LHCN-M2 (cell line): ENCODE data around the gene GOLGB1. TPM values are rescaled to one million over a fixed set of nuclear protein-coding genes. Genes with fewer than 3 reads are reported as not detected.
A peak's percentile ranks its signal among the peaks of the same experiment; 100 is the strongest.
"Not testable (repeated sequence)": the region's sequence is repeated elsewhere in the genome, so short reads cannot be mapped to it uniquely, and the experiment has no call there.

Experiments used
- DNase-seq: peaks from one replicate; pipeline ENCODE4 v3.0.0-alpha.2; 2012; ENCODE audit warnings: low read depth
- total RNA-seq: library from RNA; depleted of rRNA; stranded (reverse); fragments of >200 nt; gene quantifications from 2 replicates; pipeline ENCODE4 v1.2.3, GENCODE V29; 2014

Gene GOLGB1
- total RNA-seq, 1 experiment from 2014 or later = 23.1 TPM

DNA sequence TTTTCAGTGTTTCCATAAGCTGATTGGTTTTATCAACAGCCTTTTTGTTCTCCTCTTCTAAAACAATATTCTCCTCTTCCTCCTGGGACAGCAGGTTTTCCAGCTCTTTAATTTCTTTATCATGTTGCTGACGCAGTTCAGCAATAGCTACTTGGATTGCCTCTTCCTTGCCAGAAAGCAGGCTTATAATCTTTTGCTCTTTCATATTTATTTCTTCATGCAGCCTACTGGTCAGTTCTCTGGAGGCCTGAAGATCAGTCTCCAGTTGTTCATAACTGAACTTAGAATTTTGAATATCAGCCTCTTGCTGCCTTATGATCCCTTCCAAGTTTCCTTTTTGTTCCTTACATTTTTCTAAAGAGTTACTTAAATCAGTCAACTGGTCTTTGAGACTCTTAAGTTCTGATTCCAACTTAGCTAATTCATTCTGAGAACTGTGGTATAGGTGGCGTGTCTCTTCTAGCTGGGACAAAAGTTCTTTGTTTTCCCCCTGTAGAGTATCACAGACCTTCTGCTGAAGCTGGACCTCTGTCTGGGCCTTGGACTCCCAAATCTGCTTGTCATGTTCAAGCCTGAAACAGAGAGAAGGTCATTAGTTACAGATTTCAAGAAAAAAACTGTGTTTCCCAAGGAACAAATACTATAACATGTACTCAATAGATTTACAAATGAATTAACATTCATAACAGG is 57.4 kb downstream of the GOLGB1 start:
- no peak for DNase-seq

DNA sequence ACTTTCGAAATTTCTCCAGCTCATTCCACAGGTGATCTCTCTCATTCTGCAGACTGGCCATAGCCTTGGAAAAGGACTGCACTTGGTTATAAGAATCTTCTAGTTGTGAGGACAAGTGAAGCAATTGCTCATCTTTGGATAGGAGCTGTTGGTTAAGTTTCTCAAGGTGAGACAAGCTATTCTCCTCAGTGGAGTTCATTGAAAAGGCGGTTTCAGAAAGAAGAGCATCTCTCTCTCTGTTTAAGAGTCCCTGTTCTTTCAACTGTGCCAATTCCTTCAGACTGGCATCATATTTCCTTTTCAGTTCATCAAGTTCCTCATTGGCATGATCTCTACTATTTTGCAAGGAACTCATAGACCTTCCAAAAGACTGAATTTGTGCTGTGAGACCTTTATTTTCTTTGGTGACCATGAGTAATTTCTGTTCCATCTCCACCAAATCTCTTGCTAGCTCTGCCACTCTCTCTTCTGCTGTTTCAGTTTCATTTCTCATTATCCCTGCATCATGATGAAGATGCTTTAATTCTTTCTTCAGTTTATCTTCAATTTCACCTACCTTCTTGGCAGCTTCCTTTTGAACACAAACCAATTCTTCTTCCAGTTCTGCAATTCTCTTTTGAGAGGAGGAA is 58.6 kb downstream of the GOLGB1 start:
- DNase-seq = no peak

DNA sequence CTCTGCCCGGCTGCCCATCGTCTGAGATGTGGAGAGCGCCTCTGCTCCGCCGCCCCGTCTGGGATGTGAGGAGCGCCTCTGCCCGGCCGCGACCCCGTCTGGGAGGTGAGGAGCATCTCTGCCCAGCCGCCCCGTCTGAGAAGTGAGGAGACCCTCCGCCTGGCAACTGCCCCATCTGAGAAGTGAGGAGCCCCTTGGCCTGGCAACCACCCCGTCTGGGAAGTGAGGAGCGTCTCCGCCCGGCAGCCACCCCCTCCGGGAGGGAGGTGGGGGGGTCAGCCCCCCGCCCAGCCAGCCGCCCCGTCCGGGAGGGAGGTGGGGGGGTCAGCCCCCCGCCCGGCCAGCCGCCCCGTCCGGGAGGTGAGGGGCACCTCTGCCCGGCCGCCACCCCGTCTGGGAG is 60.8 kb downstream of the GOLGB1 start:
- not testable (repeated sequence) for DNase-seq

DNA sequence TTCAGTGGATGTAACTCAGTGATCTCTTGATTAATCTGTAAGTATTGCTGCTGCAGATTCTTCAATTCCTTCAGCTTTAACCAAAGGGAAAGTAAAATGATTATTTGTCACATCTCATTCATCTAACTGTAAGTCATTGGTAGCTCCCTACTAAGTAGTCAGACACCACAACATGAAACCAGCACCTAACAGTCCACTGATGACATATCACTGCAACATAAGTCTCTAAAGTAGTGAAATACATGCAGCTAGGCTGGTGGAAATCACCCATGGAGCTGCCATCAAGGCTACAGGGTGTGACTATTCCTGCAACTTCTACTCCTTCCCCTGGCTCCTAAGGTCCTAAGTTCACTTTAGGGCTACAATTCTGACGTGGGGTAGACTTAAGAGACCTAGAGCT is 67.7 kb downstream of the GOLGB1 start:
- DNase-seq = no peak

DNA sequence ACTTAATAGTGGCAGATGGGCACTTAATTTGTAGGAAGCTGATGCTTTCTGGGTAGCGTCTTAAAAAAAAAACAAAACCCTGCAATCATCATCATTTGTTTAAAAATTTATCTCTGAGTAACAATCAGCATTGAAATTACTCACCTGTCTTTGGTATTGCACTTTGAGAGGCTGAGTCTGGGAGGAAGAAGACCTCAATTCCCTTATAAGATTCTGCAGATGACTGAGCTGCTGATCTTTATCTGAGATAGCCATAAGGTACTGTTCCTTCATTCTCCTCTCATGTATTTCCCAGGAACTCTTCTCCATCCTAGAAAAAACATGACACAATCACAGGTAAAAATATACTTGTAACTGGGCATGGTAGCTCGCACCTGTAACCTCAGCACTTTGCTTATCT is 72.4 kb downstream of the GOLGB1 start:
- DNase-seq = no peak

DNA sequence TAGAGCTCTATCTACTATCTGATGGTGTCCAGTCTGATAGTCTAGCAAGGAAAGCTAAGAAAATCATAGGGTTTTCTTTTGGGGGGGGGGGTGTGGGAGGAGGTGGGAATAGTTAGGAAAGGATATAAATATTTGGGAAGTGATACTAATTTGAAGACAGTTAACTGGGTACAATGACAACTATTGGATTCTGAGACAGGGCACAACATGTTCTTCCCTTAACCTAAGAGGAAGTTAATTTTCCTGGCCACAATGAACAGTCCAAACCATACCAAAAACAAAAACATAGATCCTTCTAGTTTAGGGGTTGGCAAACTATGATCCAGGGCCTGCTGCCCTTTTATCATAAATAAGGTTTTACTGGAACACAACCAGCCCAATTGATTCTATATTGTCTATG is 78.9 kb downstream of the GOLGB1 start:
- DNase-seq = no peak

DNA sequence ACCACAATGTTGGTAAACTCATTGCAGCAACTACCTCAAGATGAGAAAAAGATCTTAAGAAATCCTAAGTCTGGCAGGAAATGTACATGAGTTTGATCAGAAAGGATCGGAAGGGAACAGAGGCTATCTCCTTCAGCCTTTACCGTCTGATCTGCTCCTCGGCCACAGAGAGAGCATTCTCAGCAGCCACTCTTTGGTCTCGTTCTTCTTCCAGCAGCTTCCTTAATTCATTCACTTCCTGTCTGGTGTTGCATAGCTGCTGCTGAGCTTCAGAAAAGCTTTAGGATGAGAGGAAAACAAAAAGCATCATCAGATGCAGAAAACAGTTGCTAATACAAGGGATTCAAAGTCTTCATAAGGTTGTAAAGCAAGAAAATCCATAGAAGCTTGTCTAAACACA is 82.2 kb downstream of the GOLGB1 start:
- DNase-seq = no peak

DNA sequence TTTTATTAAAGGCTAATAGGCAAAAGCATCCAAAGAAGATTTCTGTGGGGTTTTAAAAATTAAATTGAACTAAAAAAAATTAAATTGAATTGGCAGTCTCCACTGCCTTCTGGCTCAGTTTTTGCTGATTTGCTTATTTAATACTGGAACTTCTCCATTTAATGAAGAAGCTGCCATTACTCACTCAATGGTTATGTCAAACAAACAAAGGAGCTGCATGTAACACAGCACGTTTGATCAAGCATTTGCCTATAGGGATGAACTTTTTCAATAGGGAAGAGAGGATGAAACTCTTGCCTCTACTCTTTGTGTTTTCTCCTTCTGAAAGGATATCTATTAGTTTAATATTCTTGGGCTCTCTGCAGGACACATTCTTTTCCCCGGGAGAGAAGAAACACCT is 84.1 kb downstream of the GOLGB1 start:
- no peak for DNase-seq

DNA sequence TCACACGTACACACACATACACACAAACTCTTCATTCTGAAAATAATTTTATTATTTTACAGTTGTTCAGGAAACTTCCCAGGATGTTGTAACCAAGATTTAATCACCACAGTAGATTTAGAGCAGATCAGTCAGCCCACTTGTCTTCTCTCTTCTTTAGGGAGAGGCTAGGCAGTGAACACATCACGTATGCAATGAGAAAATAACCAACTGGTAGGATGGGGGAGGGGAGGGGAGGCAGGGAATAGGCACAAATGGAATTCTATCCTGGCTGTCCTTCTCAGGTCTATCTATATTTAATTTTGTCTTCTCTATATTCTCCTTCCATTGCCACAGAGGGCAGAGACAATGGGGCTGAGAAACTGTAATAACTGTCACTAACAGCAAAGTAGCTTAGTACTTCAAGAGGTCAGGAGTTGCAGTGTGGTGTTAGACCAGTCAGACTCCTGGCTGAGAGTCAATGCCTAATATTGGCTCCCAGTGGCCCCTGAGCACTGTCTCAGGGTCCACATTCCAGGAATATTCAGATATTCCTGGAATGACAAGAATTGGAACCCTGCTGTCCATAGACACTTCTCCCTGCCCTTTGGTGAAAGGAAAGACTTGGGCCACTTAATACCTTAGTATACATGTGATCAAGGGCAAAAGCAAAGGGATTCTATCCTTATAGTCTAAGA is 86.2 kb downstream of the GOLGB1 start:
- no peak for DNase-seq

DNA sequence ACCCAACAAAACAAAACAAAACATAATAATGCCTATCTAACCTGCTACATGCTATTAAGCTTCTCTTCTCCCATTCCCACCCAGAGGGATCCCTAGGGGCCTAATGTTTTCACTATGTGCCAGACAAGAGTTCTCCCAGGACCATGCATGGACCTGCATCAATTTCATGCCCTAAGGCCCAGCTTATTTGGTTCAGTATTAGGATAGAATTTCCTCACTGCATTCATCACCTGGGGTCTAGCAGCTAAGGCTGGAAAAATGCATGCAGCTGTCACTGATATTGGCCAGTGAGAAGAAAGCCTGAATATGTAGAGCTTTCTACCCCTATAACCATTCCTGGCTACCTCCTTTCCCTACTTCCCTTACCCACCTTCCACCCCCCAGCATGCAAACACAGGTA is 86.8 kb downstream of the GOLGB1 start:
- DNase-seq = no peak

DNA sequence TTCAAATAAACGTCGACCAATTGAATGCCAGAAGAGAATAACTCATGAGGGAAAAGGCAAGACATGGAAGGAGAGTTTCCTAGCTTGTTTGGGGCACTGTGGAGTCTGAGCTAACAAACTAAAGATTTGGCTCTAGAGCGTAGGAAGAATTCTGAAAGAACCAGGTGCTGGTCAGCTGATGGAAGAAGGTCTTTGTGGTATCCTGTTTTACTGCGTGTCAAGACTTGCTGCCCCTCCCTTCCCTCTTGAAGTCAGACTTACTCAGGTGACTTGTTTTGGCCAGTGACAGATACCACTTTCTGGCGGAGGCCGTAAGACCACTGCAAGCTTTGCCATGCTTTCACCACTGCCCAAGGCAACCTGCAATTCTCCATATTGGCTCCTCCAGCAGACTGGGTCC is 88.2 kb downstream of the GOLGB1 start:
- no peak for DNase-seq

DNA sequence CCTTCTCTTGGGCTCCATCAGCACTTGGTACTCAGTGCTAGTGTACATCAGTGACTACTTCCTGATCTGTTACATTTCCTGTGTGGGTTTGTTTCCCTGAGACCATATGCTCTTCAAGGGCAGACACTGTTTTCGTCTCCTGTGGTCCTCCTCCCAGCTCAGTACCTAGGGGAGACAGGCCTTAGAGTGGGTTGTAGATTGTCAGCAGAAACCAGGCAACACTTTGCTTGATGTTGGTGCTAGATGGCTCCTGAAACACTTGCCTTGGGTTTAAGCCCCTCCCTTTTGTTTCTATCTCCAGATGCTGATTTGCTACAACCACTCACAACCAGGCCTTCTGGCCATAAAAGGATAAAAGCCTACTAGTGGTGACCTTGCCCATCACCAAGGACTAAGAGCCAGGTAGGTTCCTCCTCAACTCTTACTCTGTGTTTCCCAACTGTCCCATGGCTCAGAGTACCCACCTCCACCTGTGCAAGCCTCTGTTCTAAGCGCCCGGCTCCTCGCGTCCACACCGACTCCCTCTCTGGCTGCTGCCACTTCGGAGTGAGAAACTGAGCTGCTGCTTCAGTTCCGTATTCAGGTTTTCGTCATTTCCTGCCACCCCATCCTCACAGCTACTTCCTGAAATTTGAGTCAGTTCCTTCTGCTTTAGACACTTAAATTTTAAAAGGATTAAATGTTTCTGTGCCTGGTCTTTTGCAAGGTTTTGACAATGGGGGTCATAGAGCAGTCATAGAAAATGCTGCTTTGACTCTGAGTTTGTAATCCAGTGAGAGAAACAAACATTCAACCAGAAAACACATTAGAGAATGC is 89.0 kb downstream of the GOLGB1 start, which contains the start of gene HCLS1:
Gene HCLS1 (minus strand): TSS at position 548 of the 816 bp plus-strand sequence. CDS start 2,556 bp downstream, outside the sequence.
- no peak for DNase-seq

DNA sequence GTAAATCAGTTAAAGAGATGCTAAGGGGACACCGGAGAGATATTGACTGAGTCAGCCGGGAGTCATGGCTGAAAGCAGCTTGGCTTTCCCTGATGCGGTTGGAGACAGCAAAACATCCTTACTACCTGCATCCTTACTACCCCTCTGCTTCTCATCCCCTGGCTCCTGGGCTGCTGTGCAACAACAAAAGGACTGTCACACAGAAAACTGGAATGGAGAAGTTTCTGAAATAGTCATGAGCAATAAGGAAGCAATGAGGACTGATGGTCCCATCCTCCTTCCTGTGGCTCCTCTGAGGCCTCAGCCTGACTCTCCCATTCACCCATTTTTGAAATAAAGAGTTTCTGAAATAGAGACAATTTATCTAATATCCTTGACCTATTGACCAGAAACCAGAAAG is 90.0 kb downstream of the GOLGB1 start:
- DNase-seq = no peak

DNA sequence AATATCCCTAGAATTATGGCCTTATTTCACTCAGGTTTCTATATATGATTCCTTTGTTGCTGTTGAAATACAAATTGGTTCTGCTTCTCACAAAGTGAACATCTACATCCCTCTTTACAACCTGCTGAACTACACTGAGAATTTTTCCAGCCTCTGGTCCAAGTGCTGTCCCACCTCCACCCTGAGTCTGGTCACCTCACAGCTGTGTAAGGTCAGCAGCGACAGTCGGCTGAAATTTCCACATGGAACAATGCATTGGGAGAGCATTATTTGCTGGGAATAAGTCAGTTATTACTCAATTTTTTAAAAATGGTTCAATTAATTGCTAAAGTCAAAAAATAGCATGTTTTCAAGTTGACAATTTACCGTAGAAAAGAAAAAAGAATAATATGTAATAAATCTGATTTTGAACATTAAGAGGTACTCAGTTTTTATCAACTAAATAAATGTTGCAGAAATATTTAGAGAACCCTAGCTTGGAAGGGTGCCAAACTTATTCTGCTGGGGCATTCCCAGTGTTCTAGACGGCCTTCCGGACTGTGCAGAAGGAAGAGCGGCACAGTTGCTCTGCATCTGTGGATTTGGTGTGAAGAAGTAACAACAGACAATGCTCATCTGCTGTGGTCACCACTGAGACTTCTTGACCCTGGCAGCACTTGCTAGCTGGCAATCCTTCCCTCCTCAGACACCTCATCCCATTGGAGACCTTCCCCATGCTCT is 90.7 kb downstream of the GOLGB1 start:
- DNase-seq = no peak

DNA sequence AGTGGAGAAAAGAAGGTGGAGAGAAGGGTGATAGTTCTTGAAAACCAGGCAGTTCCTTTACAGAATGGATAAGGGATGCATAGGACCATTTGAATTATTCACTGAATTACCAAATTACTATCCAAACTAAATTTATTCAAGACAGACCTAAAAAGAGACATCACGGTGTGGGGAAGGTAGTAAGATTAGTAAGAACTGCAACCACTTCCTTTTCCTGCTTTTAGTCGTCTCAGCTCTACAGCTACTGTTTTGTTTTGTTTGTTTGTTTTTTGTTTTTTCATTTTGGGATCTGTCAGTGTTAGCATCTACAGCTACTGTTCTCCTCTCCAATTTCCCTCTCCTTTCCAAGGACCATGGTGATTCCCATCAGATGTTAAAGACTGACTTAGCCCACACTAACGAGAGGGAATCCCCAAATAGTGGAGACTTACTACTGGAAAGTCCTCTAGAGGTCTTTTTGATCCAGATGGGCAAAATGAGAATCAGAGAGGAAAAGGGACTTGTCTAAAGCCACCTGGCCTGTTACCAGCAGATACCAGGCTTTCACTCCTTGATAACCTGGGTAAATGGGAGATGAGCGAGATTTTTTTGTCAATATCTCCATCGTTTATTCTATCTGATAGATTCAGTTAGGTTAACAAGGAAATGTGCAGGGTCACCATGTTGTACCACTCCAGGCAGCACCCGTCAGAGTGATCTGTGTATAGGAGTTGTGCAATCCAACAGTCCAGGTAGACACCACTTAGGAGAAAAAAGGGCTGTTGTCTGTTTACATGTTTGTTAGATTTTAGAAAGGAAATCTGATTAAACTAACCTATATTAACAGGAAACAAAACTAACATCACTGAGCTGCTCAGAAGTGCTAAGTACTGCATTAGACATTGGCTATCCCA is 94.8 kb downstream of the GOLGB1 start:
- no peak for DNase-seq

DNA sequence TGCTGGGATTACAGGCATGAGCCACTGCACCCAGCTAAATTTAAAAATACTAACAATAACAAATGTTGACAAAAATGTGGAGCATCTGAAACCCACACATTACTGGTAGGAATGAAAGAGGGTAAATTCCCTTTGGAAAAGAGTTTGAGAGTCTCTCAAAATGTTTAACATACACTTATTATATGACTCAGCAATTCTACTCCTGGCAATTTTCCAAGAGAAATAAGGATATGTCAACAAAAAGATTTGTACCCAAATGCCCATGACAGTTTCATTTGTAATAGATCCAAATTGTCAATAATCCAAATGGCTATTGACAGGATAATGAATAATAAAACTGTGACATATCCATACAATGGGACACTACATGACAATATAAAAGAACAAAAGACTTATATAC is 97.9 kb downstream of the GOLGB1 start:
- DNase-seq = peak; percentile 14

DNA sequence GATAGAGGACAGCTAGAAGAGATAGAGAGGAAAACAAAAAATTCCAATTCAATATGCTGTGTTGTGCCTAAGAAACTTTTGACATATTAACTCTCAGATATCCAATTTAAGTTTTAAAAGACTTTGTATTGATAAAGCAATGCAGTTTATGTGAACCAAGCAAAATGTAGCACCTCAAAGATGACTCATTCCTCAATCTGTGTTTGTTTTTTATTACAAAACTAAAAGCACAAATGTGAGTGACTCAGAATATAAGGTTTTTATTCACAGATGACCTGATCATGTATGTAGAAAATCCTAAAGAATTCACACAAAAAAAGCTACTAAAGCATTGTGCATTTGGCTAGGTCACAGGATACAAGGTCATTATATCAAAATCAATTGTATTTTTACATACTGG is 99.9 kb downstream of the GOLGB1 start:
- peak; percentile 20 for DNase-seq

DNA sequence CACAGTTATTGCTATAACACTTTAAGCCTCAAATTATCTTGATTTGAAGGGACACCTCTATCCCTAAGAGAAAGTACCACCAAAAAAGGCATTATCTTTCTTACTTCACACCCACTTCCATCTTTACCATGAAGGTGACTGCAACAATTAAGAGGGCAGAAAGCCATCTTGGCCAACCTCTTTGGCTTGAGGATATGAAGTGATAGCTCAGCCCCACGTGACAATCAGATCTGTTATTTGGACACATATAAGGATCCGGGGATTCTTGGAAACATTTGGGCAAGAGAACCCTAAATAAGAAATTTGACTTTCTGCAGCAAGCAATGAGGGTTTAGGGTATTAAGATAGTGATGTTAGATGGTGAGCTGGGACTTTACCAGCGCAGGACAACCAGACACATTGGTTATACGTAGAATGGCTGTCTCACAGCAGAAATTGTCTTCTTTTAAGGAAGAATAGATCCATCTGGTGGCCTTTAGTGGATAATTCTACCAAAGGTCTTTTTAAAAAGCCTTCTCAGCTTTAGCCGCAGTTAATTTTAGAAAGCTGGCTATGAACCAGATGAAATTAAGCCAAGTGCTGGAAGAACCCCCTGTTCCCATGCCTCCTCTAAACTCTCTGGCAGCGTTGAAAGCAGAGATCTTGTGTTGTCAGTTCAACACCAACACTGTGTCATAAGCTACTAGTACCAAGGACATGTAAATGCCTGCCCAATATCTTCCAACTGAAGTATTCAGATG is 101.2 kb downstream of the GOLGB1 start:
- peak; percentile 37 for DNase-seq

DNA sequence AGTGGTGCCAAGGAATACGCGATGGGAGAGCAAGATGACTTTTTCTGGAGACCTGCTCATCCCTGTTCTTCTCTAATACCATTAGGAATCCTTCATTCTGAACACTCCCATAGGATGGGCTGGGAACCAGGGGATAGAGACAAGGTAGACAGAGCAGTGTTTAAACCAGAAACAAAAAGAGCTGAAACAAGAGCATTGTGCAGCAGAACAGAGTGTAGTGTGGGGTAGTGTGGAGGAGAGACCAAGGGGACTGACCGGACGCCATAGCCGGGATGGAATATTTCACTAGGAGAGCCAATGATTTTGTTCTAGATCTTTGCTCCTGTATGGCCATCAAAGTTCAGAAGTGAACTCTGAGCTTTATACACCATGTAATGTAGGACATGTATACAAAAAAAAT is 104.5 kb downstream of the GOLGB1 start:
- no peak for DNase-seq
